A549 (cell line): Measurements from ENCODE around the gene KRTAP1-4. TPM values are rescaled to one million over a fixed set of nuclear protein-coding genes. Genes with fewer than 3 reads are reported as not detected.
A peak's percentile ranks its signal among the peaks of the same experiment; 100 is the strongest.

ENCODE experiments used
- ATAC-seq, 2 experiments: fragments of 200-7000 bp in 1 of 2; fragments of >200 bp in 1 of 2; cut with Nextera tagmentation in 1 of 2; cut with Tn5 transposase in 1 of 2; 3 replicates each; pipeline versions ENCODE4 v1.8.0 to v1.9.1; 2018 to 2020; ENCODE audit warnings: mild to moderate bottlenecking in 1 of 2, moderate library complexity in 1 of 2
- CTCF ChIA-PET: fragments of 300-600 bp; sonication (Branson Sonifier 250); formaldehyde crosslinking; extraction: SDS; loops from one replicate; lab custom pipeline; 2021; ENCODE audit warnings: antibody characterized with exemption, inconsistent platforms; lab: Yijun Ruan, JAX
- POLR2A ChIA-PET: fragments of 350-600 bp; formaldehyde crosslinking; extraction: SDS; loops from one replicate; lab custom pipeline; 2021; ENCODE audit warnings: antibody characterized with exemption, inconsistent platforms; lab: Yijun Ruan, JAX
- DNase-seq, 2 experiments: peaks; one replicate each; pipeline versions ENCODE4 v3.0.0 to v3.0.0-alpha.2; 2011 to 2016; ENCODE audit warnings: low read depth in 1 of 2, low spot score in 1 of 2
- FAIRE-seq: peaks from 2 replicates; lab custom pipeline; 2011; peaks lifted over from hg19 to GRCh38; lab: Jason Lieb, UNC
- H3K27ac ChIP-seq, 2 experiments: fragments of >200 bp; sonication (Bioruptor Twin); formaldehyde crosslinking; 3 replicates each; pipeline ENCODE4 v1.5.1; 2016 to 2017
- H3K4me1 ChIP-seq: fragments of >200 bp; sonication (Bioruptor Twin); formaldehyde crosslinking; 3 replicates; pipeline ENCODE4 v1.6.1; 2016
- H3K4me2 ChIP-seq: fragments of >200 bp; sonication (Bioruptor Twin); formaldehyde crosslinking; 3 replicates; pipeline ENCODE4 v1.6.1; 2016
- H3K4me3 ChIP-seq: fragments of >200 bp; sonication (Bioruptor Twin); formaldehyde crosslinking; 3 replicates; pipeline ENCODE4 v1.5.1; 2016
- H3K9me3 ChIP-seq: fragments of >200 bp; sonication (Bioruptor Twin); formaldehyde crosslinking; 3 replicates; pipeline ENCODE4 v1.6.1; 2016
- BCL3 ChIP-seq: fragments of >200 bp; sonication (Bioruptor Twin); formaldehyde crosslinking; IDR thresholded peaks from 3 replicates; pipeline ENCODE4 v1.6.1; 2016
- CBX2 ChIP-seq: fragments of 200-600 bp; sonication (generic); IDR thresholded peaks from 2 replicates; pipeline ENCODE4 v1.6.1; 2016; ENCODE audit warnings: low read depth, mild to moderate bottlenecking, borderline replicate concordance
- CEBPB ChIP-seq, 2 experiments: fragments of >200 bp in 1 of 2; sonication (Bioruptor Twin) in 1 of 2; formaldehyde crosslinking in 1 of 2; IDR thresholded peaks; 2 replicates each; pipeline ENCODE4 v1.6.1; 2012 to 2016
- CHD4 ChIP-seq: fragments of 200-600 bp; sonication (generic); IDR thresholded peaks from 2 replicates; pipeline ENCODE4 v1.6.1; 2016; ENCODE audit warnings: antibody characterized with exemption, mild to moderate bottlenecking, borderline replicate concordance
- CTCF ChIP-seq: fragments of >200 bp; sonication (Bioruptor Twin); formaldehyde crosslinking; IDR thresholded peaks from 3 replicates; pipeline ENCODE4 v1.5.1; 2016
- EHF ChIP-seq: fragments of 250-450 bp; sonication (Bioruptor Pico); IDR thresholded peaks from 2 replicates; pipeline ENCODE4 v1.5.0; 2020; ENCODE audit warnings: mild to moderate bottlenecking
- EHMT2 ChIP-seq: fragments of 200-600 bp; sonication (generic); IDR thresholded peaks from 2 replicates; pipeline ENCODE4 v1.6.1; 2016; ENCODE audit warnings: antibody characterized with exemption, low read depth, mild to moderate bottlenecking, moderate library complexity
- ELK1 ChIP-seq: fragments of 150-350 bp; IDR thresholded peaks from 2 replicates; pipeline ENCODE4 v1.6.1; 2014; ENCODE audit warnings: low read depth, mild to moderate bottlenecking, low read length
- EP300 ChIP-seq, 2 experiments: fragments of >200 bp; sonication (Bioruptor Twin); formaldehyde crosslinking; IDR thresholded peaks; 2 replicates in 1 of 2; 3 replicates in 1 of 2; pipeline ENCODE4 v1.6.1; 2016 to 2017
- ESRRA ChIP-seq: fragments of 150-350 bp; IDR thresholded peaks from 2 replicates; pipeline ENCODE4 v1.6.1; 2014; ENCODE audit warnings: mild to moderate bottlenecking, low read length, borderline replicate concordance
- FOXS1 ChIP-seq: fragments of 250-450 bp; sonication (Bioruptor Pico); IDR thresholded peaks from 2 replicates; pipeline ENCODE4 v1.5.0; 2020; ENCODE audit warnings: mild to moderate bottlenecking, moderate library complexity
- HES2 ChIP-seq: fragments of >200 bp; sonication (Bioruptor Twin); formaldehyde crosslinking; IDR thresholded peaks from 2 replicates; pipeline ENCODE4 v1.6.1; 2016
- HEYL ChIP-seq: fragments of 250-450 bp; sonication (Bioruptor Pico); IDR thresholded peaks from 2 replicates; pipeline ENCODE4 v1.8.0; 2021; ENCODE audit warnings: mild to moderate bottlenecking, moderate library complexity
- HMGXB4 ChIP-seq: fragments of 250-450 bp; sonication (Bioruptor Pico); IDR thresholded peaks from 2 replicates; pipeline ENCODE4 v1.5.0; 2021; ENCODE audit warnings: mild to moderate bottlenecking, moderate library complexity, borderline replicate concordance
- HOXA7 ChIP-seq: fragments of 250-450 bp; sonication (Bioruptor Pico); IDR thresholded peaks from 2 replicates; pipeline ENCODE4 v1.5.0; 2020; ENCODE audit warnings: mild to moderate bottlenecking, moderate library complexity
- HOXB13 ChIP-seq: fragments of 250-450 bp; sonication (Bioruptor Pico); IDR thresholded peaks from 2 replicates; pipeline ENCODE4 v1.5.0; 2020; ENCODE audit warnings: low read depth, mild to moderate bottlenecking, moderate library complexity
- HOXB5 ChIP-seq: fragments of 250-450 bp; sonication (Bioruptor Pico); IDR thresholded peaks from 2 replicates; pipeline ENCODE4 v1.5.0; 2020; ENCODE audit warnings: mild to moderate bottlenecking, moderate library complexity
- KDM5A ChIP-seq: fragments of 200-600 bp; sonication (generic); IDR thresholded peaks from 2 replicates; pipeline ENCODE4 v1.6.1; 2016; ENCODE audit warnings: antibody characterized with exemption, mild to moderate bottlenecking
- MAFK ChIP-seq: fragments of 450-650 bp; IDR thresholded peaks from 2 replicates; pipeline ENCODE4 v1.6.1; 2014; ENCODE audit not compliant: partially characterized antibody
- MAX ChIP-seq: IDR thresholded peaks from 2 replicates; pipeline ENCODE4 v1.6.1; 2012
- MYC ChIP-seq: IDR thresholded peaks from 2 replicates; pipeline ENCODE4 v1.6.1; 2012; ENCODE audit warnings: mild to moderate bottlenecking, inconsistent platforms, low read length, improper control_type of control experiment, borderline replicate concordance
- NFE2L2 ChIP-seq: fragments of 150-350 bp; conservative IDR thresholded peaks from 2 replicates; pipeline ENCODE4 v1.6.1; 2014; ENCODE audit warnings: low read length
- NPAS2 ChIP-seq: fragments of 250-450 bp; sonication (Bioruptor Pico); IDR thresholded peaks from 2 replicates; pipeline ENCODE4 v1.8.0; 2022; ENCODE audit warnings: mild to moderate bottlenecking, moderate library complexity, borderline replicate concordance
- PHF8 ChIP-seq: fragments of 200-600 bp; sonication (generic); IDR thresholded peaks from 2 replicates; pipeline ENCODE4 v1.6.1; 2016; ENCODE audit warnings: low read depth, mild to moderate bottlenecking, antibody characterized with exemption, moderate library complexity, borderline replicate concordance
- POLR2A ChIP-seq: IDR thresholded peaks from 2 replicates; pipeline ENCODE4 v1.6.1; 2012; ENCODE audit warnings: mild to moderate bottlenecking, low read length
- POLR2AphosphoS2 ChIP-seq: conservative IDR thresholded peaks from 2 replicates; pipeline ENCODE4 v1.6.1; 2012; ENCODE audit warnings: low read length, improper control_type of control experiment, inconsistent platforms
- SREBF2 ChIP-seq: fragments of 450-650 bp; IDR thresholded peaks from 2 replicates; pipeline ENCODE4 v1.6.1; 2014; ENCODE audit warnings: mild to moderate bottlenecking, moderate library complexity
- TFCP2L1 ChIP-seq: fragments of 250-450 bp; sonication (Bioruptor Pico); IDR thresholded peaks from 2 replicates; pipeline ENCODE4 v1.5.0; 2021; ENCODE audit warnings: mild to moderate bottlenecking
- TP53 ChIP-seq: fragments of 250-450 bp; sonication (Bioruptor Pico); IDR thresholded peaks from 2 replicates; pipeline ENCODE4 v1.5.0; 2021; ENCODE audit warnings: mild to moderate bottlenecking, moderate library complexity
- USF2 ChIP-seq: fragments of 450-650 bp; IDR thresholded peaks from 2 replicates; pipeline ENCODE4 v1.6.1; 2014; ENCODE audit warnings: antibody characterized with exemption
- ZC3H11A ChIP-seq: fragments of 450-650 bp; IDR thresholded peaks from 2 replicates; pipeline ENCODE4 v1.6.1; 2014; ENCODE audit warnings: antibody characterized with exemption, mild to moderate bottlenecking
- WGBS: methylation state at CpG from one replicate; pipeline ENCODE4 v1.1.6; 2017; ENCODE audit errors: missing lambda C conversion rate; 5-methylcytosine and 5-hydroxymethylcytosine counted together
- polyA plus RNA-seq, 4 experiments: library from polyadenylated mRNA; depleted of rRNA in 3 of 4; stranded (reverse); fragments of >200 nt; fragmentation: RNase III in 1 of 4; extraction: RNeasy Plus Mini Kit Qiagen cat#74134 plus additional on column Dnase treatment in 1 of 4; gene quantifications; 2 replicates in 3 of 4; 3 replicates in 1 of 4; pipeline ENCODE4 v1.2.3, GENCODE V29; 2011 to 2017

Gene KRTAP1-4
- polyA plus RNA-seq, 2 of the 4 experiments (the other 2 are of a cell fraction), result not detected

GRCh38 chr17:41067281-41067680 lies 37.3 kb upstream of the KRTAP1-4 start:
- no peak for ATAC-seq
- no peak for DNase-seq
- peak; percentile 56 for FAIRE-seq
- H3K4me3 ChIP-seq, result no peak overlapping the region
- TF ChIP-seq EHF (CRISPR knock-in tag) (no peak), EP300 (IDR thresholded peaks at IDR 0.05) (no peak), TP53 (CRISPR knock-in tag) (no peak), USF2 (no peak), MAX (no peak), EHMT2 (no peak), MAFK (no peak), NPAS2 (CRISPR knock-in tag) (no peak), CTCF (no peak), PHF8 (no peak), HOXA7 (CRISPR knock-in tag) (no peak), ELK1 (no peak), HES2 (no peak), CBX2 (no peak), ESRRA (no peak), ZC3H11A (no peak), NFE2L2 (no peak), HOXB5 (CRISPR knock-in tag) (no peak)
- H3K27ac ChIP-seq, result no peak overlapping the region
- ChIA-PET CTCF (interaction anchor here (1.7 to 2.5 kb wide), 2 partner anchors 8 to 158 kb away, joined by 4 to 6 read pairs; no protein-coding TSS in a partner anchor), POLR2A (no interaction called here)
- peaks cover 10% of the 10 kb centered on the region for H3K4me1 ChIP-seq
- H3K9me3 ChIP-seq, result no peaks in the 10 kb centered on the region
- no peak overlapping the region for H3K4me2 ChIP-seq

GRCh38 chr17:41065829-41066624 lies 36.0 kb upstream of the KRTAP1-4 start, which contains the start of gene KRTAP2-4:
Gene KRTAP2-4, minus strand, starts transcription at chr17:41065879. Its CDS starts 34 bp downstream, at chr17:41065845.
- no peak within 1 kb of the TSS for H3K4me2 ChIP-seq
- 0 out of 6 replicates have a peak, but pooled peaks have one; percentile 32 to 38 for ATAC-seq
- CTCF ChIA-PET, result interaction anchor here (1.7 kb wide), 1 partner anchor 156 kb away, joined by 4 read pairs; no protein-coding TSS in a partner anchor
- TF ChIP-seq HOXB5 (CRISPR knock-in tag) (no peak), NPAS2 (CRISPR knock-in tag) (no peak), HOXB13 (no peak), POLR2A (no peak), TFCP2L1 (CRISPR knock-in tag) (no peak), FOXS1 (CRISPR knock-in tag) (no peak), MYC (no peak), CHD4 (no peak), HEYL (CRISPR knock-in tag) (no peak), POLR2AphosphoS2 (no peak), HMGXB4 (CRISPR knock-in tag) (no peak), CEBPB (IDR thresholded peaks at IDR 0.05) (peak in 1 of 2 experiments; percentile 61; a peak in 2 of 4 replicates), BCL3 (no peak), SREBF2 (no peak), EHF (CRISPR knock-in tag) (no peak), KDM5A (no peak)

More at GRCh38 chr17:41065829-41066624, 36.0 kb upstream of the KRTAP1-4 start, which contains the start of gene KRTAP2-4:
- WGBS, result 80% methylated on average over 6 of the region's 6 CpGs
- DNase-seq (peak; percentile 24 to 35), FAIRE-seq (peak; percentile 81)
- Histone ChIP-seq H3K4me1 (peaks cover 18% of the 10 kb centered on the region), H3K4me3 (no peak within 1 kb of the TSS), H3K27ac (peak within 1 kb of the TSS in 1 of 2 experiments; percentile 41; a peak in 2 of 6 replicates), H3K9me3 (no peaks in the 10 kb centered on the region)
- POLR2A ChIA-PET, result no interaction called here
